ENCODE results near the gene TRPV2.
"Not testable (repeated sequence)": the region's sequence is repeated elsewhere in the genome, so short reads cannot be mapped to it uniquely, and the experiment has no call there.

Gene TRPV2

DNA sequence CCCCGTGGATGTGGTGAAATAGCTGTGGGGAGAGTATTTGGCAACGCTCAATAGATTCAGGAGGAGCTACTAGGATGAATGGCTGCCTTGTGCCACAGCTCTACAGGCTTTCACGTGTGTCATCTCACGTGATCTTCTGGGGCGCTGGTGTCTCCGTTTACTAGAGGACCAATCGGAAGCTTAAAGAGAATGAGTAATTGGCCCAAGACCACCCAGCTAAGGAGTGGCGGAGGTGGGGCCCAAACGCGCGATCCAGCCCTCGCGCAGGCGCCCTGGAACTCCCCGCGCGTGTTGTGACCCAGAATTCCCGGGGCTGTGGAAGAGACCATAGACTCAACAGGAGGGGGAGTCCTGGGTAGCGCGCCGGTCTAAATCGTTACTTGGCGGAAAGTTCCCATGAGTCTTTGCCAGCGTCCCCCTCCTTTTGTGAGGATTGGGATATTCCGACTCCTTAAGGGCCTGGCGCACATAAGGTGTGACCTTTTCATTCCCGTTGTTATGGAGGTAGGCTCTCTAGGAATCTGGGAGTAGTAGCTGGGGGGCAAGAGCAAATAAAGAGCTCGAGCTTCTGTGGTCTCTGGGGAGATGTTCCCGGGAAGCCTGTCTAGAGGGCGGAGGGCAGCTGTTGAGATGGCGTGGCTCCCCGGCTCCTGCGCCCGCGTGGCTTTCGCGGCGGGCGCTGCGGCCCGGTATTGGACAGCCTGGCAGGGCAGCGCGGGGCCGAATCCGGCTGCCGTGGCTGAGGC is 23.4 kb downstream of the TRPV2 start:
- DNase-seq, result peak; percentile 88 to 97

GRCh38 chr17:16439303-16439791 is 24.0 kb downstream of the TRPV2 start:
- DNase-seq, result no peak

GRCh38 chr17:16439811-16440351 is 24.5 kb downstream of the TRPV2 start:
- DNase-seq, result peak in 1 of 2 experiments; percentile 43

- not testable (repeated sequence) for DNase-seq
Measured at GRCh38 chr17:16440354-16440753, 25.0 kb downstream of the TRPV2 start.

DNA sequence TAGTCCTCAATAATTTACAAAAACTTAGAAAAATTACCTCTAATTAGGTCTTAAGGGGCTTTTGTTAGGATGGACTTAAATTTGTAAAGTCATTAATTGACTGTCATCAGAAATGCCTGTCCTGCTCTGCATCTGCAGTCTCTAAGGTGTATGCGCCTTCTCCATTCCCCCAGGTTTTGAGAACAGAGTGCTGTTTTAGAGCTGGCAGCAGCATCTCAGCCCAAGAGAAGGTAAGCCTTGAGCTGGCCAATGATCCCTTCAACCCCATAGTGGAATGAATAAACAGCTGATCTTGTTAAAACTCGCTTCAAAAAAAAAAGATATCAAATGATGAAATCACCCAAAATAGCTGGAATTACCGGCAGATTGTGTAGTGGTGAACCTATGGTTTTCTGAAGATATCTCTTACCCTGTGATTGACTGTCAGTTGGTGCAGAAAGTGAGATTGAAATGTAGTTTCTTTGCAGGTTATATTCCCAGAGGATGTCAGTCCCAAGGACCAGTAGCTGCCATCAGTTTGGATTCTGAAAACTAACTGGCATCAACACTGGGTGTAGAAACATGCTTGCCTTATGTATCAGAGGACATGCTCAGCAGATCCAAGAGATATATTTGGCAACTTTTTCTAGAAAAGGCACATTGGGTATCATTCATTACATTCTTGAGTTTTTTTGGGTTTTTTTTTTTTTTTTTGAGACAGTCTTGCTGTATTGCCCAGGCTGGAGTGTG is 25.7 kb downstream of the TRPV2 start:
- no peak for DNase-seq

DNA sequence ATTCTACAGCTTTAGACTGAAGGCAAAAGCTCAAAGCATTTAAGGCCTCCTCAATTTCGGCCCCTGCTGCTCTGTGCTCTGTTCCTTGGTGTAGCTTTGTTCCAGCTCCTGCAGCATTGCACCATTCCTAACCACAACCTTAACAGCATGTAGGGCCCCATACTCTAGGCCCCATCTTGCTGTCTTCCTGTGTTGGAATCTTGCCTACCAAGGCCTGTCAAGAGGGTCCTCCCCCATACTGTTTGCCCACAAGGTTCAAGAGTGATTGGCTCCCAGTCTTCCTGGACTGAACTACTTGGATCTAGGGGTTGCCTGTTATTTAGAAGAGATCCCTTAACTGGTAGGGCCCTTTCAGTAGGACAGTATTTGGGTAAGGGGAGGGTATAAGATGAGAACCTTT is 26.8 kb downstream of the TRPV2 start:
- DNase-seq, result no peak

GRCh38 chr17:16442594-16443510 is 27.5 kb downstream of the TRPV2 start:
- DNase-seq, result no peak

DNA sequence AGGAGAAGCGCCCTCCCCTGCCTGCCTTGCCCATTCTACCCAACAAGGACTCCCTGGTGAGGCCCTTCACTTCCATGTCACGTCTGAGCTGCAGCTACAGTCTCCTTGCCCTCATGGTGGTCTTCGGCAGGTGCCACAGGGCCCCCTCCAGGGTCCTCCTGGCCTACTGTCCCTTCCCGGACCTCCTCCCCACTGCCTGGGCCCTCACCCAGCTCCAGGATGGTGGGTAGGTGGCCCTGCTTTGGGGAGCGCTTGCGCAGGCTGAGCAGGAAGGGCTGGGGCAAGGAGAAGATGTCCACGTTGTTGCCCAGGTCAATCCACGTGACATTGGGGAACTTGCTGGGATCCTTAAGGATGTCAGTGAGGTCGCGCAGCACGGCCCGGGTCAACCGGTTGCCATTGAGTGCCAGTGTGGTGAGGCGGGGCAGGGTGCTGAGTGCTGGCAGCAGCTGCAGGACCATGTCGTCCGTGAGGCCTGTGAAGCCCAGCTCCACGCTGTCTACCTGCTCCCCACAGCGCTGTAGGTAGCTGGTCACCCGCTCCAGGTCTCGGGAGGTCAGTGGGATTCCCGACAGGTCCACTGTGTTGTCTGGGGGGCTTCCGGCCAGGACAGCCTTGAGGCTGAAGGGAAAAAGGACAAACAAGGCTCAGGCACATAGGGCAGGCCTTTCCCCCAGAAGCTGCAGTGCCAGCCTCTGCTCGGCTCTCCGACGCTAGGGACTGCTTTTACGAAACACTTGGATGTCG is 28.3 kb downstream of the TRPV2 start:
- DNase-seq, result peak in 1 of 2 experiments; percentile 38

DNA sequence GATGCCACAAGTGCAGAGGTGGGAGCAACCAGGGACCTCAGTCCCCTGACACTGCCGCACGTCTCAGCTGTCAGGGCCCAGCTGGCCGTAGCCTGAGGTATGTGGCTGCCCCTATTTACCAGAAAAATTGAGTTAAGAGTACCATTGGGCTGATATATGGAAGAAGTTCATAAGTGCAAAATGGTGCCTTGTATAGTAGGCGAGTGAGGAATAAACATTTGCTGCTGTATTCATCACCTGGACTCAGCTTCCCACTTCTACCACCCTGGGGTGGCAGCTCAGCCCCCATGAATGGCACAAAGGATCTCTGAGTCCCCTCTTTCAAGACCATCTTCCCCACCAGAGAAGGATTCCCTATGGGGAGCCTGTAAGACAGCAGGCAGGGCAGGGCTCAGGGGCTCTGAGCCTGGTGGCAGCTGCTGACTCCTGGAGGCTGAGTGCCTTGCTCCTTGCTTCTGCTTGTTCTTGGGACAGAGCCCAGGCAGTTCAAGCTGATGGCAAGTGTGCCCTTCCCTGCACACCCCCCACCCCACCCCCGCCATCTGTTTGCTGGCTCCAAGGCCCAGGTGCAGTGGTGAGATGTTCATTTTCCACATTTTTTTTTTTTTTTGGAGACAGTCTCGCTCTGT is 29.0 kb downstream of the TRPV2 start:
- no peak for DNase-seq

DNA sequence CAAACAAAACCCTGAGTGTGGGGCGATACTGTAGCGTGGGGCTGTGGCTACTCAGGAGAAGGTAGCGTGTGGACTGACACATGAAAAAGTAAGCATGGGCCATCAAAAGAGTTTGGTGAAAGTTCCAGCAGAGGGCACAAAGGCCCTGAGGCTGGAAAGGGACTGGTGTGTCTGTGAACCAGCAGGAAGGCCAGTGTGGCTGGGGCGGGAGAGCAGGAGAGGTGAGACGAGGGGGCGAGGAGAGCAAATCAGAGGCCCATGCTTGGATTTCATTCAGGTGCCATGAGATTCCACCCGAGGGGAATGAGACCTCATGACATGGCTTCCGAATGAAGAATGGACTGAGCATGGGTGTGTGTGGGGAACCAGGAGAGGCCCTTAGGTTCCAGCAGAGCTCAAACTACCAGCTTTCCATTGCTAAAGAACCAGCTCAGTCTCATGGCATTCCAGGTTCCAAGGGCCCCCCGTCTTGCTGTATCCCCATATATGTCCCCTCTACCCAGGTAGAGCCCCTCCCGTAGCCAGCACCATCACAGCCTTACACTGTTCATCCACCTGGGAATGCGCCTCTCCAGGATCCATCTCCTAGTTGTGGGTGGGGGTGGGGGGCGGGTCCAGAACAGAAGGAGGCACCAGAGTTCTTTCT is 31.1 kb downstream of the TRPV2 start:
- DNase-seq, result no peak

DNA sequence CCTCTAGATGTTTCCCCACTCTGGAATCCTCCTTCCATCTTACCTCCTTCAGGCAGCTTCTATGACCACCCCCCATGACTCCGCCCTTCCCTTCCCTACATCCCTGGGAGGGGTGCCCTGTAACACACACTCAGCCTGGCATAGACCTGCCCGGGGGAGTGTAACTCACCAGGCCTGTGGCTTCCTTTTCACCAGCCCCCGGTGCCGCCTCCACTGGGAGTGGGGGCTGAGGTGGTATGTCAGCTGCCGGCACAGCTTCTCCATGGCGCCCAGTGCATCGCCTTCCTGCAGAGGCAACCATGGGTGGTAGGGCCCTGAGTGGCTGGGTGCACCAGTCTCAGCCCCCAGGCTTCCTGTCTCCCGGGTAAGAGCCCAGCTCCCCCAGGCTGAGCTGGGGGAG is 32.3 kb downstream of the TRPV2 start:
- DNase-seq, result no peak

DNA sequence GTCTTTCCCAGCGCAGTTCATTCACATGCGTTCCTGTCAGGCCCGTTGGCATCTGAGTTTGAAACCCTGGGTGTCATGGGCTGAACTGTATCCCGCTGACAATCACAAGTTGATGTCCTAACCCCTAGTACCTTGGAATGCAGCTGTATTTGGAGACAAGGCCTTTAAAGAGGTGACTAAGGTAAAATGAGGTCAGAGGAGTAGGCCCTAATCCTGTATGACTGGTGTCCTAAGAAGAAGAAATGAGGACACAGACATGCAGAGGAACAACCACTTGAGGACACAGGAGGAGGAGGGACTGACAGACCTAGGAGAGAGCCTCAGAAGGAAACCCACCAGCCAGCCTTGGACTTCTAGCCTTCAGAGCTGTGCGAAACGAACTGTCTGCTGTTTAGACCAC is 33.1 kb downstream of the TRPV2 start:
- DNase-seq, result no peak

DNA sequence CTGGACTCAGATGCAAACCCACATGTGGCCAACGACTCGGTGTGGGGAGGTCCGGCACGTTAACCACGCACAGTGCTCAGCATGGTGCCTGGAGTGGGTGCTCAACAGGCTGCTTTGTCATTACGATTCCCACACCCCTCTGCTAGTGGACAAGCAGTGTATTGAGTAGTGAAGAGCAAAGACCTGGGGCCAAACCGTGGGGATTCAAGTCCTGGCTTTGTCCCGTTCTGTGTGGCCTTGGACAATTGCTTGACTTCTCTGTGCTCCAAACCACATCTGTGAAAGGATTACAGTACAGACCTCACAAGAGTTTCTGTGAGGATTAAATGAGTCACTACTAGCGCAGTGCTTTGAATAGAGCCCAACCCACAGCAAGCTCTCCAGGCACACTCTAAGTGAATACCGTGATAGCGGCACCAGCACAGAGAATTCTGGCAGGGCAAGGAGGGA is 33.8 kb downstream of the TRPV2 start:
- DNase-seq, result no peak

DNA sequence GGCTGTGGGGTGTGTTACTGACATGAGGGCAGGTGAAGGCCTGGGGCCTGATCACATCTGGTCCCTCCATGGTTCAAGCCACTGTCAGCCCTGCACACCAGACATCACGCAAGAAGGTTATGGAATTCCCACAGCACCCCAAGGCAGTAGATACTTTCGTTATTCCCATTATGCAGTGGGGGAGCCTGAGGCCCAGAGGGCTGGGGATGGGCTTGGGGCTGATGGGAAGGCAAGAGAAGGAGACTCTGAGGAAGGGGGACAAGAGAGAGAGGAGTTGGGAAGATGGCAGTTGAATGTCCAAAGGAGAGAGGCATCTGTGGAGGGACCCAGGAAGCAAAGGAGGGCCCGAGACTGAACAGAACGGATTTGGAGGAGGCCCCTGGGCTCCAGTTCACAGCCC is 34.7 kb downstream of the TRPV2 start:
- DNase-seq, result no peak

DNA sequence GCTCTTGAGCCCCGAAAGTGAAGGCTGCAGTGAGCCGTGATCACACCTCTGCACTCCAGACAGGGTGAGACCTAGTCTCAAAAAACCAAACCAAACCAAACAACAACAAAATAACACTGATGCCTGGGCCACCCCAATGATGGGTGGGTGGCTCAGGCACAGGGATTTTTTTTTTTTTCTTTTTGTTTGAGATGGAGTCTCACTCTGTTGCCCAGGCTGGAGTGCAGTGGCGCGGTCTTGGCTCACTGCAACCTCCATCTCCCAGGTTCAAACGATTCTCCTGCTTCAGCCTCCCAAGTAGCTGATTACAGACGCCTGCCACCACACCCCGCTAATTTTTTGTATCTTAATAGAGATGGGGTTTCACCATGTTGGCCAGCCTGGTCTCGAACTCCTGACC is 36.9 kb downstream of the TRPV2 start:
- not testable (repeated sequence) for DNase-seq

- DNase-seq, result no peak
Measured at GRCh38 chr17:16453493-16453851, 38.1 kb downstream of the TRPV2 start.

- no peak for DNase-seq
Measured at GRCh38 chr17:16455997-16456741, 40.8 kb downstream of the TRPV2 start.

DNA sequence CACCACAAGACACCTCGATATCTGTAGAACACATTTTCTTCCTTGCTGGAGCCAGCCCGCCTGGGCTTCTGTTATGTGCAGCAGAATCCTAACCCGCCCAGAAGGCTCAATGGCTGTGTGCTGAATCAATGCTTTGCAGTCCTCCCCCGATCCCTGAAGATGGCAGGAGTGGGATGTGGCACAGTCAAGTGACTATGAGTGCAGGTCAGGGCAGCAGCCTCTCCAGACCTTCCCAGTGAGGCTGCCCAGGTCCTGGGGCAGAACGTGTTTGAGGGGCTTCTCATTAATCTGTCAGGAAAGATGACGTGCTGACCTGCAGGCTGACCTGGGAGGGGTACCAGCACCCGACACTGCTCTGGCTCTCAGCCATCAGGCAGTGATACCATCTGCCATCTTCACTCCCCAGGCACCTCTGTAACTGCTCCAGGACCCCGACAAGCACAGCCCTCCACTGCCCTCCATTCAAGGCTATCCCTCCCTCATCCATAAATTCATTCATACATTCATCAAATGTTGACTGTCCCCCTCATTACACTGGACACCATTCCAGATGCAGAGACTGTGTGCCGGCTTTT is 41.5 kb downstream of the TRPV2 start:
- no peak for DNase-seq

DNA sequence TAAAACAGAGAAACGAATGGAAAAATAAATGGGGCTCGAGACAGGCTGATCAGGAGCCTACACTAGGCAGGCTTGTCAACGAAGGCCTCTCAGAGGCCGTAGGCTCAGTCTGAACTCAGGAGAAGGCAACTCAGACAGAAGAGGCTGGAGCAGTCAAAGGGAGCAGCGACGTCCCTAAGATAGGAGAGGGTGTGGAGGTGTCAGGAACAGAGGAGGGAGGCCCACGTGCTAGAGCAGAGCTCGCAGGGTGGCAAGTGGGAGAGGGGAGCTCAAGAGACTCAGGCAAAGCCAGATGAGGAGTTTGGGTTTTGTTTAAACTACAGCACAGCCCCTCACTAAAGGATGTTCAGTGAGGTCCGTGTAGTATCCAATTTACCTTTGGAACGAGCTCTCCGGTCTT is 43.9 kb downstream of the TRPV2 start:
- DNase-seq, result no peak

Data from stimulated activated CD4-positive, alpha-beta T cell treated with anti-CD3 and anti-CD28 coated beads, Interleukin-4, amount 100 ng/mL, for 4 hours (primary cell).